Gastroesophageal sphincter (tissue), 4 donors: ENCODE measurements around the gene KIF13A. TPM values are rescaled to one million over a fixed set of nuclear protein-coding genes. Genes with fewer than 3 reads are reported as not detected.

Experiments
- ATAC-seq: fragments of 150-250 bp; one replicate; pipeline ENCODE4 v1.9.1; 2016; ENCODE audit warnings: mild to moderate bottlenecking, moderate library complexity
- H3K27ac ChIP-seq, 4 donors: fragments of 200-600 bp; sonication (generic) in 3 of 4; 1 replicate in 3 of 4; 2 replicates in 1 of 4; pipeline ENCODE4 v1.5.1; 2016 to 2019
- H3K27me3 ChIP-seq: fragments of 200-600 bp; sonication (generic); one replicate; pipeline ENCODE4 v1.5.1; 2019
- H3K36me3 ChIP-seq, 2 donors: fragments of 200-600 bp; sonication (generic); one replicate each; pipeline ENCODE4 v1.5.1; 2019; ENCODE audit warnings: control low read depth in 1 of 2
- H3K4me1 ChIP-seq, 3 donors: fragments of 200-600 bp; sonication (generic); 1 replicate in 2 of 3; 2 replicates in 1 of 3; pipeline ENCODE4 v1.5.1; 2016 to 2019; ENCODE audit warnings: control low read depth in 2 of 3
- H3K4me3 ChIP-seq, 2 donors: fragments of 200-600 bp; sonication (generic); one replicate each; pipeline ENCODE4 v1.5.1; 2019; ENCODE audit warnings: mild to moderate bottlenecking in 1 of 2, moderate library complexity in 1 of 2
- H3K9me3 ChIP-seq, 3 donors: fragments of 200-600 bp; sonication (generic); one replicate each; pipeline ENCODE4 v1.5.1; 2017 to 2019; ENCODE audit warnings: control low read depth in 2 of 3
- CTCF ChIP-seq, 4 experiments: fragments of 200-600 bp in 2 of 4; fragments of 450-650 bp in 2 of 4; sonication (generic) in 1 of 4; IDR thresholded peaks; one replicate each; pipeline ENCODE4 v1.5.1; 2017 to 2019; ENCODE audit warnings: antibody characterized with exemption in 4 of 4, mild to moderate bottlenecking in 2 of 4, moderate library complexity in 2 of 4
- EP300 ChIP-seq: sonication (generic); formaldehyde crosslinking; IDR thresholded peaks from one replicate; pipeline ENCODE4 v1.6.1; 2017; ENCODE audit warnings: antibody characterized with exemption, mild to moderate bottlenecking
- POLR2A ChIP-seq, 2 donors: fragments of 450-650 bp; IDR thresholded peaks; one replicate each; pipeline ENCODE4 v1.6.1; 2017; ENCODE audit warnings: antibody characterized with exemption in 2 of 2, mild to moderate bottlenecking in 2 of 2, moderate library complexity in 1 of 2
- POLR2AphosphoS5 ChIP-seq: sonication (generic); formaldehyde crosslinking; IDR thresholded peaks from one replicate; pipeline ENCODE4 v1.6.1; 2017; ENCODE audit warnings: antibody characterized with exemption
- WGBS, 2 donors: methylation state at CpG; one replicate each; pipeline ENCODE4 v1.1.5; 2018; ENCODE audit warnings: low coverage in 1 of 2; 5-methylcytosine and 5-hydroxymethylcytosine counted together
- total RNA-seq, 4 donors: library from RNA; depleted of rRNA; stranded (reverse); fragments of >200 nt; gene quantifications; one replicate each; pipeline ENCODE4 v1.1.0, GENCODE V29; 2016

KIF13A gene
- total RNA-seq, 4 donors from 2014 or later: 67.7 to 98.9 (median 84.1) TPM

- 63 to 88% methylated on average over 1 of the region's 1 CpG for WGBS, 2 donors
- ATAC-seq: no peak
- no peak overlapping the region for H3K27ac ChIP-seq
These were observed 11.0 kb upstream of the KIF13A start for GRCh38 chr6:17998442-17998841.

DNA sequence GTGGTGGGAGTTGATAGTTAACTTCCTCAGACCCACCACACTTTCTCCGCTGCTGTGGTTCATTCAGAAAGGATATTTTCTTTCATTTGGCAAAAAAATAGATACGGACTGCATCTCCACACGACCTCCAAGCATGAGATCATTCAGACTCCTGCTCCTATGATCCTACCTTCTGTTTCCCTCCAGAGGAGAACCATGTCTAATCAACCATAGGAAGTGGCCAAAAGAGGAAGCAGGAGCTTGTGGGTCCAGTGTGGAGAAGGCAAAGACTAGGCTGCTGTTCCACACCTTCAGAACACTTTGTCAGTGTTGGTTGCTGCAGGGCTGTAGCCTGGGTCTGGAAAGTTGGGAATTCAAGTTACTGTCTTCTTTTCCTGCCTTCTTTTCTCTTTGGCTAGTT is 10.6 kb upstream of the KIF13A start:
- 76 to 84% methylated on average over 2 to 3 of the region's 3 CpGs for WGBS, 2 donors
- no peak for ATAC-seq
- Histone ChIP-seq H3K9me3 (no peaks in the 10 kb centered on the region), H3K4me1 (peaks cover 0 to 4% (median 0%) of the 10 kb centered on the region in 3 donors), H3K27me3 (no peaks in the 10 kb centered on the region), H3K36me3 (no peaks in the 10 kb centered on the region), H3K27ac (no peak overlapping the region), H3K4me3 (no peak overlapping the region)
- TF ChIP-seq CTCF (IDR thresholded peaks at IDR 0.05): no peak

More at GRCh38 chr6:17998442-17998841, 11.0 kb upstream of the KIF13A start:
- H3K36me3 ChIP-seq: no peaks in the 10 kb centered on the region
- H3K4me1 ChIP-seq: peaks cover 0 to 4% (median 0%) of the 10 kb centered on the region in 3 donors
- TF ChIP-seq EP300: no peak
- TF ChIP-seq POLR2A (IDR thresholded peaks at IDR 0.05): no peak
- TF ChIP-seq CTCF (IDR thresholded peaks at IDR 0.05): no peak
- TF ChIP-seq POLR2AphosphoS5: no peak
- no peaks in the 10 kb centered on the region for H3K9me3 ChIP-seq
- H3K4me3 ChIP-seq: no peak overlapping the region
- H3K27me3 ChIP-seq: no peaks in the 10 kb centered on the region

DNA sequence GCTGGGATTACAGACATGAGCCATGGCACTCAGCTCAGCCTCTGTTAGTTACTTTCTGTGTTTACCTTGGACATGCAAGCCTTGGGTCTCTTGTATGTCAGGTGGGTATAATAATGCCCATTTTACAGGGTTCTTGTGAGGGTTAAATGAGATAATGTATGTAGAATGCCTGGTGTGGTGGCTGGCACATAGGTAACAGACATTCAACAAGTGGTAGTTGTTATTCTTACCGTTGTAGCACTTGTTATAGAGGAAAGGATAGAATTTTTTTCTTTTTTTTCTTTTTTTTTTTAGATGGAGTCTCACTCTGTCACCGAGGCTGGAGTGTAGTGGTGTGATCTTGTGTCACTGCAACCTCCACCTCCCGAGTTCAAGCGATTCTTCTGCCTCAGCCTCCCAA is 8.0 kb upstream of the KIF13A start:
- Histone ChIP-seq H3K9me3 (no peaks in the 10 kb centered on the region), H3K4me1 (peaks cover 0 to 4% (median 0%) of the 10 kb centered on the region in 3 donors), H3K27ac (no peak overlapping the region), H3K36me3 (no peaks in the 10 kb centered on the region), H3K4me3 (no peak overlapping the region), H3K27me3 (no peaks in the 10 kb centered on the region)
- WGBS, 2 donors: 75 to 90% methylated on average over 2 of the region's 4 CpGs
- ATAC-seq: no peak
- TF ChIP-seq POLR2A (IDR thresholded peaks at IDR 0.05): no peak
- no peak for TF ChIP-seq EP300
- TF ChIP-seq CTCF (IDR thresholded peaks at IDR 0.05): no peak
- no peak for TF ChIP-seq POLR2AphosphoS5

GRCh38 chr6:17994019-17994418 is 6.6 kb upstream of the KIF13A start:
- peaks cover 0 to 10% (median 0%) of the 10 kb centered on the region in 3 donors for H3K4me1 ChIP-seq
- WGBS, 2 donors: 67 to 75% methylated on average over 2 of the region's 2 CpGs
- no peaks in the 10 kb centered on the region for H3K9me3 ChIP-seq
- H3K4me3 ChIP-seq: no peak overlapping the region
- TF ChIP-seq CTCF (IDR thresholded peaks at IDR 0.05): no peak
- no peak for TF ChIP-seq POLR2A (IDR thresholded peaks at IDR 0.05)
- no peak for TF ChIP-seq POLR2AphosphoS5
- no peak for TF ChIP-seq EP300
- ATAC-seq: no peak
- no peak overlapping the region for H3K27ac ChIP-seq
- no peaks in the 10 kb centered on the region for H3K27me3 ChIP-seq
- no peaks in the 10 kb centered on the region for H3K36me3 ChIP-seq

DNA sequence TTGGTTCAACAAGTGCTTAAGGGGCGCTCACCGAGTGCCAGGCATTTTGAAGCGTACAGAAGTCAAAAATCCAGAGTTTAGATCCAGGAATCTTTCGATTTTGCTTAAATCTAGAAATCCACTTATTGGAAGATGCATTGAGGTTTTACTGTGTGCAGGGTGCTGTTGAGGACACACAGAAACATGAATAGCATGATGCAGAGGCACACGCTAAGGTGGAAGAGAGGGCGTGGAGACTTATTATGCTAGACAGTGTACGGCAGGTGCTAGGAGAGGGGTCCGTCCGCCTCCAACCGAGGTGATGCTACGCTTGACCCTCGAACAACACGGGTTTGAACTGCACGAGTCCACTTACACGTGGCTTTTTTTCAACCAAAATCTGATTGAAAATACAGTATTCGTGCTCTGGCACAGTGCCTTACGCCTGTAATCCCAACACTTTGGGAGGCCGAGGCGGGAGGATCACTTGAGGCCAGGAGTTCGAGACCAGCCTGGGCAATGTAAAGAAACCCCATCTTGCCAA is 1.0 kb upstream of the KIF13A start:
- Histone ChIP-seq H3K4me1 (peaks cover 0 to 47% (median 3%) of the 10 kb centered on the region in 3 donors), H3K9me3 (no peaks in the 10 kb centered on the region), H3K36me3 (no peaks in the 10 kb centered on the region), H3K27ac (peak overlapping the region; percentile 91 to 99 (median 98)), H3K4me3 (peak overlapping the region; percentile 57 to 87), H3K27me3 (no peaks in the 10 kb centered on the region)
- WGBS, 2 donors: 9 to 40% methylated on average over 12 to 14 of the region's 20 CpGs
- no peak for ATAC-seq
- TF ChIP-seq POLR2A (IDR thresholded peaks at IDR 0.05): no peak
- no peak for TF ChIP-seq CTCF (IDR thresholded peaks at IDR 0.05)
- no peak for TF ChIP-seq POLR2AphosphoS5
- no peak for TF ChIP-seq EP300
